RKO (cell line): Measurements from ENCODE around the gene U2AF1.
"Not testable (repeated sequence)": the region's sequence is repeated elsewhere in the genome, so short reads cannot be mapped to it uniquely, and the experiment has no call there.

Source experiments
- DNase-seq: peaks from one replicate; pipeline ENCODE4 v3.0.0-alpha.2; 2016; ENCODE audit warnings: low spot score

Gene U2AF1

GRCh38 chr21:43076023-43076637 lies 31.2 kb downstream of the U2AF1 start:
- not testable (repeated sequence) for DNase-seq

- DNase-seq: not testable (repeated sequence)
Measured at GRCh38 chr21:43075170-43076022, 32.0 kb downstream of the U2AF1 start, which contains the start of gene CBS. Gene CBS (minus strand): TSS chr21:43075835. CDS start chr21:43072193, 3,642 bp downstream.

- not testable (repeated sequence) for DNase-seq
Measured at GRCh38 chr21:43074401-43075169, 32.8 kb downstream of the U2AF1 start.

GRCh38 chr21:43072742-43073141 lies 34.6 kb downstream of the U2AF1 start:
- DNase-seq: not testable (repeated sequence)

GRCh38 chr21:43069682-43070081 lies 37.7 kb downstream of the U2AF1 start:
- DNase-seq: not testable (repeated sequence)

- DNase-seq: not testable (repeated sequence)
Measured at GRCh38 chr21:43068065-43068464, 39.3 kb downstream of the U2AF1 start.

- not testable (repeated sequence) for DNase-seq
Measured at GRCh38 chr21:43066690-43067089, 40.7 kb downstream of the U2AF1 start.

GRCh38 chr21:43065991-43066390 lies 41.4 kb downstream of the U2AF1 start:
- DNase-seq: not testable (repeated sequence)

GRCh38 chr21:43064265-43064917 lies 43.0 kb downstream of the U2AF1 start:
- DNase-seq: not testable (repeated sequence)

GRCh38 chr21:43062955-43063664 lies 44.3 kb downstream of the U2AF1 start:
- not testable (repeated sequence) for DNase-seq

- DNase-seq: not testable (repeated sequence)
Measured at GRCh38 chr21:43053112-43053511, 54.3 kb downstream of the U2AF1 start.

GRCh38 chr21:43045876-43046821 lies 61.2 kb downstream of the U2AF1 start:
- DNase-seq: not testable (repeated sequence)

GRCh38 chr21:43045165-43045875 lies 62.0 kb downstream of the U2AF1 start:
- DNase-seq: not testable (repeated sequence)

- not testable (repeated sequence) for DNase-seq
Measured at GRCh38 chr21:43044547-43044946, 62.8 kb downstream of the U2AF1 start.

GRCh38 chr21:43043291-43043690 lies 64.1 kb downstream of the U2AF1 start:
- DNase-seq: not testable (repeated sequence)
